Parathyroid adenoma (tissue), 2 donors: Measurements from ENCODE around the gene MCC.

ENCODE experiments used
- H2AFZ ChIP-seq: fragments of 300-600 bp; sonication (generic); one replicate; pipeline ENCODE4 v1.7.0; 2017; ENCODE audit warnings: antibody characterized with exemption, mild to moderate bottlenecking
- H3K27ac ChIP-seq: fragments of 300-600 bp; sonication (generic); one replicate; pipeline ENCODE4 v1.7.0; 2017
- H3K27me3 ChIP-seq: fragments of 300-600 bp; sonication (generic); one replicate; pipeline ENCODE4 v1.7.0; 2017; ENCODE audit warnings: low read length; ENCODE audit not compliant: control insufficient read depth, insufficient read depth
- H3K36me3 ChIP-seq: fragments of 300-600 bp; sonication (generic); one replicate; pipeline ENCODE4 v1.7.0; 2017; ENCODE audit warnings: low read length; ENCODE audit not compliant: control insufficient read depth, insufficient read depth
- H3K4me1 ChIP-seq: fragments of 300-600 bp; sonication (generic); one replicate; pipeline ENCODE4 v1.7.0; 2017; ENCODE audit warnings: control low read depth
- H3K4me2 ChIP-seq: fragments of 300-600 bp; sonication (generic); one replicate; pipeline ENCODE4 v1.7.0; 2017; ENCODE audit warnings: low read length
- H3K4me3 ChIP-seq: fragments of 300-600 bp; sonication (generic); one replicate; pipeline ENCODE4 v1.7.0; 2017; ENCODE audit warnings: low read depth, low read length
- H3K79me2 ChIP-seq: fragments of 300-600 bp; sonication (generic); one replicate; pipeline ENCODE4 v1.7.0; 2017; ENCODE audit warnings: control low read depth
- H3K9ac ChIP-seq: fragments of 300-600 bp; sonication (generic); one replicate; pipeline ENCODE4 v1.7.0; 2017; ENCODE audit warnings: mild to moderate bottlenecking
- H3K9me3 ChIP-seq: fragments of 300-600 bp; sonication (generic); one replicate; pipeline ENCODE4 v1.7.0; 2017; ENCODE audit warnings: low read length; ENCODE audit not compliant: control insufficient read depth
- TF ChIP-seq, protein P1 (sequence below): fragments of 300-600 bp; sonication (generic); IDR thresholded peaks from one replicate; pipeline ENCODE4 v1.7.0; 2017; ENCODE audit warnings: antibody characterized with exemption, mild to moderate bottlenecking
- donor health status: primary hyperparathyroidism.

The MCC gene

DNA sequence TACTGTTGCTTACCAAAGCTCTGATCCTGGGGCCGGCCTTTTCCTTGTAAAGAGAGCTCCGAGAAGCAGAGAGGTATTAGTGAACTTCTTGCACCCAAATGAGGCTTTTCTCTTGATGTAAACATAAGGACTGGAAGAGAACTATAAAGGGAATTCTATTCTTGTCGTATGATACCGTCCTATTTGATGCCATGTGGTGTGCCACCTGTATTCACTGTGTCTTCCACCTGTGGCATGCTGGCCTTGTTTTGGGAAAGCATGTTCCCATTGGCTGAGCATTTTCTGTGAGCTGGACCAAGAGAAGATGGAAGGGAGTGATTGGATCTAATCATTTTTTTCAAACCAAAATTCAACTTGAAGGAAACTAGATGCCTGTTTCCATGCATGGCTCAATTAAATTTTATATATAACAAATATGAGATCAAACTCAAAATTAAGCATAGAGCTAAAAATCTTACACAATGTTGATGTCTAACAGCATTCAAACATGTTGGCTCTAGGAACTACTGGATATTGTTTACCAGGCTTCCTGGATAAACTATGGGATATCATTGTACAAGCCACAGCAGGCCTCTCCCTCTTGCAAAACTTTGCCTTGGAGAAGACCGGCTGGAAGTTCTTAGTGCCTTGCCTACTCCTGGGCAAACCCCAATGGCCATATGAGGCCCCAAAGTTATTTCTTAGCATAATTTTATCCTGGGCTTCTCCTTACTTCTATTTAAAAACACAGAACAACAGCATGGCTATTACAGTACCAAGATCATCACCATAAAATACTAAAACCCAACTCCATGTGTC lies 168.8 kb downstream of the MCC start:
- H3K36me3 ChIP-seq = no peaks in the 10 kb centered on the region
- no peak overlapping the region for H3K4me3 ChIP-seq
- H3K9me3 ChIP-seq = no peaks in the 10 kb centered on the region
- TF ChIP-seq, protein P1, sequence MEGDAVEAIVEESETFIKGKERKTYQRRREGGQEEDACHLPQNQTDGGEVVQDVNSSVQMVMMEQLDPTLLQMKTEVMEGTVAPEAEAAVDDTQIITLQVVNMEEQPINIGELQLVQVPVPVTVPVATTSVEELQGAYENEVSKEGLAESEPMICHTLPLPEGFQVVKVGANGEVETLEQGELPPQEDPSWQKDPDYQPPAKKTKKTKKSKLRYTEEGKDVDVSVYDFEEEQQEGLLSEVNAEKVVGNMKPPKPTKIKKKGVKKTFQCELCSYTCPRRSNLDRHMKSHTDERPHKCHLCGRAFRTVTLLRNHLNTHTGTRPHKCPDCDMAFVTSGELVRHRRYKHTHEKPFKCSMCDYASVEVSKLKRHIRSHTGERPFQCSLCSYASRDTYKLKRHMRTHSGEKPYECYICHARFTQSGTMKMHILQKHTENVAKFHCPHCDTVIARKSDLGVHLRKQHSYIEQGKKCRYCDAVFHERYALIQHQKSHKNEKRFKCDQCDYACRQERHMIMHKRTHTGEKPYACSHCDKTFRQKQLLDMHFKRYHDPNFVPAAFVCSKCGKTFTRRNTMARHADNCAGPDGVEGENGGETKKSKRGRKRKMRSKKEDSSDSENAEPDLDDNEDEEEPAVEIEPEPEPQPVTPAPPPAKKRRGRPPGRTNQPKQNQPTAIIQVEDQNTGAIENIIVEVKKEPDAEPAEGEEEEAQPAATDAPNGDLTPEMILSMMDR = no peak
- no peak overlapping the region for H3K9ac ChIP-seq
- no peaks in the 10 kb centered on the region for H3K27me3 ChIP-seq
- peaks cover 8% of the 10 kb centered on the region for H3K4me1 ChIP-seq
- H3K79me2 ChIP-seq = peaks cover 19% of the 10 kb centered on the region
- H2AFZ ChIP-seq = no peak overlapping the region
- no peak overlapping the region for H3K27ac ChIP-seq
- H3K4me2 ChIP-seq = no peak overlapping the region

DNA sequence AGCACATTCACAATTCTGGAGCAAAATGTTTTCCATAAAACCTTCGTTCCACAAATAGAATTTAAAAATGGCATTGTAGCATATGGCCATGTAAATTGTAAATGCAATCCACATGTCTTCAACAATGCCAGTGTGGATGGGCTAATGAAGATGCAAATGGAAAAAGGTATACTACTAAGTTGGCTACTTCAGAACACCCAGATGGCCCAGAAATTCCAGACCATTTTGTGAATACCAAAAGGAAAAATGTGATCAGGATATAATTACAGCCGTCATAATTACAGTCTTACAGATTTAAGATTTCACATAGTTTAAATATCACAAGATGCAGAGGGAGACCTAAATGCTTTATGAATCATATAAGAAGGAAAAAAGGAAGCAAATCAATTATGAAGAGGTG lies 170.6 kb downstream of the MCC start:
- no peak overlapping the region for H3K4me3 ChIP-seq
- no peak overlapping the region for H2AFZ ChIP-seq
- H3K4me1 ChIP-seq = peaks cover 8% of the 10 kb centered on the region
- H3K4me2 ChIP-seq = no peak overlapping the region
- no peaks in the 10 kb centered on the region for H3K27me3 ChIP-seq
- H3K79me2 ChIP-seq = peaks cover 17% of the 10 kb centered on the region
- TF ChIP-seq, protein P1 = no peak
- no peak overlapping the region for H3K9ac ChIP-seq
- H3K27ac ChIP-seq = no peak overlapping the region
- no peaks in the 10 kb centered on the region for H3K9me3 ChIP-seq
- no peaks in the 10 kb centered on the region for H3K36me3 ChIP-seq

DNA sequence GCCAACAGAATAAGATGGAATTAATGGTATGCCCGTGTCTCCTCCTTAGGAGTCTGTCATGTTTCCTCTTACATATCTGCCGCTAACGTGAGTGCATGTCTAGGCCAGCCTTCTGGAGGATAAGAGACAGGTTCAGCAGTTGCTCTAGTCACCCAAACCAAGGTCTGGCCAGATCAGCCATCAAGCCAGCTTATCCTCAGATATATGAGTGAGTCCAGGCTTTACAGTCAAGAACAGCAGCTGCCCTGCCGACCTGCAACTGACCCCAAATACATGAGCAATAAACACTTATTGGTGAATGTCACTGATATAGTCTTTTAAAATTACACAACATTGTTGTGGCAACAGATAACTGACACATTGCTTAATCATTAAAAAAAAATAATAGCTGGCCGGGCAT lies 177.0 kb downstream of the MCC start:
- Histone ChIP-seq H3K36me3 (no peaks in the 10 kb centered on the region), H3K9ac (no peak overlapping the region), H3K4me1 (peaks cover under 1% of the 10 kb centered on the region), H2AFZ (no peak overlapping the region), H3K79me2 (peaks cover 18% of the 10 kb centered on the region), H3K27ac (no peak overlapping the region), H3K27me3 (no peaks in the 10 kb centered on the region), H3K4me3 (no peak overlapping the region), H3K4me2 (no peak overlapping the region), H3K9me3 (no peaks in the 10 kb centered on the region)
- TF ChIP-seq, protein P1 = no peak

DNA sequence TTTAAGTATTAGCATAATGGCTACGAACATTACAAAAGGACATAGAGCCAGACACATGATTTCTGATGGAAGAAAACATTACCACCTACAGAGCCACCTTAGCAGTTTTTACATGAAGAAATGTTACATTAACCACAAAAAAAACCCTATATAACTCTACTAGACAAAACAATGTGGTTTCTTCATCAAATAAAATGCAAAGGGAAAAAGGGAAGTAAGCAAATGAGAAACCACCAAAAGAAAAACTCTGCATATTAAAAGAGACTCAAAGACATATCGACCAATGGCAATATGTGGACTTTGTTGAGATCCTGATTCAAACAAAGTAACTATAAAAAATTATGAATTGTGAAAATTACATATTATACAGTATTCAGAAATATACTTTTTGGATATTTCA lies 186.1 kb downstream of the MCC start:
- Histone ChIP-seq H3K9ac (no peak overlapping the region), H3K4me2 (no peak overlapping the region), H3K4me1 (no peaks in the 10 kb centered on the region), H3K4me3 (no peak overlapping the region), H3K27ac (no peak overlapping the region), H2AFZ (no peak overlapping the region), H3K9me3 (no peaks in the 10 kb centered on the region), H3K79me2 (peaks cover 40% of the 10 kb centered on the region), H3K36me3 (no peaks in the 10 kb centered on the region), H3K27me3 (no peaks in the 10 kb centered on the region)
- TF ChIP-seq, protein P1 = no peak

DNA sequence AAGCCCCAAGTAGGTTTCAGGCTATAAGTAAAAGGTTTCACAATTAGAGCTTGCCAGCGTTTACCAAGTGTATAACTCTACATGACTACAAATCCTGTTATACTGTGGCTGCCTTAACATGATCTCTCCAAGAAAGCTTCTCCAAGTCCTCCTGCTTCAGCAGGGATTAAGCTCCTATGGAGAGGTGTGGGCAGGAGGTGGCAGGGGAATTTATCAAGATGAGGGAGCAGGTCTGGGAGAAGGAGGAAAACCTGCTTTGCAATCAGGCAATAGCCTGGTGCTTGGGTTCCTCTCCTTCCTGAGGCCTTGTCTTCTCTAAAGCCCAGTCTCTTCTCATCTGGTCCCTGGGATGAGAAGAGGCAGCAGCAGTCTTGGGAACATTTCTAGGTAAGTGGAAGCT lies 188.7 kb downstream of the MCC start:
- no peak overlapping the region for H2AFZ ChIP-seq
- peaks cover 57% of the 10 kb centered on the region for H3K79me2 ChIP-seq
- no peak overlapping the region for H3K27ac ChIP-seq
- no peaks in the 10 kb centered on the region for H3K36me3 ChIP-seq
- no peak overlapping the region for H3K4me2 ChIP-seq
- H3K9me3 ChIP-seq = no peaks in the 10 kb centered on the region
- H3K4me1 ChIP-seq = peaks cover 10% of the 10 kb centered on the region
- TF ChIP-seq, protein P1 = no peak
- H3K27me3 ChIP-seq = no peaks in the 10 kb centered on the region
- H3K9ac ChIP-seq = no peak overlapping the region
- no peak overlapping the region for H3K4me3 ChIP-seq
